HG03064 (cell line): ENCODE results near the gene CES3.
"Not testable (repeated sequence)": the region's sequence is repeated elsewhere in the genome, so short reads cannot be mapped to it uniquely, and the experiment has no call there.

Experiments used
- ATAC-seq: cut with Tn5 transposase; IDR thresholded peaks from one replicate; pipeline ENCODE4 v1.9.1; 2021; ENCODE audit warnings: low read depth; ENCODE audit not compliant: unreplicated experiment

The CES3 gene

GRCh38 chr16:66944054-66944441 lies 17.0 kb upstream of the CES3 start:
- no peak for ATAC-seq

- not testable (repeated sequence) for ATAC-seq
Observed at GRCh38 chr16:66944971-66945370, 16.1 kb upstream of the CES3 start.

- ATAC-seq = no peak
Observed at GRCh38 chr16:66945939-66946338, 15.1 kb upstream of the CES3 start.

- ATAC-seq = no peak
Observed at GRCh38 chr16:66946541-66946940, 14.5 kb upstream of the CES3 start.

GRCh38 chr16:66946974-66947301 lies 14.1 kb upstream of the CES3 start:
- ATAC-seq = no peak

GRCh38 chr16:66947302-66948065 lies 13.6 kb upstream of the CES3 start:
- ATAC-seq = no peak

- ATAC-seq = no peak
Observed at GRCh38 chr16:66948134-66948836, 12.8 kb upstream of the CES3 start.

GRCh38 chr16:66948837-66949225 lies 12.2 kb upstream of the CES3 start:
- ATAC-seq = no peak

- no peak for ATAC-seq
Observed at GRCh38 chr16:66949472-66949871, 11.6 kb upstream of the CES3 start.

GRCh38 chr16:66950437-66950836 lies 10.6 kb upstream of the CES3 start:
- ATAC-seq = no peak

GRCh38 chr16:66950971-66951790 lies 9.9 kb upstream of the CES3 start:
- ATAC-seq = no peak

GRCh38 chr16:66952430-66953110 lies 8.5 kb upstream of the CES3 start:
- no peak for ATAC-seq

- ATAC-seq = no peak
Observed at GRCh38 chr16:66953462-66954096, 7.5 kb upstream of the CES3 start.

GRCh38 chr16:66954097-66954659 lies 6.9 kb upstream of the CES3 start:
- ATAC-seq = no peak

- not testable (repeated sequence) for ATAC-seq
Observed at GRCh38 chr16:66955363-66956153, 5.5 kb upstream of the CES3 start.

- not testable (repeated sequence) for ATAC-seq
Observed at GRCh38 chr16:66956154-66956457, 5.0 kb upstream of the CES3 start.

- no peak for ATAC-seq
Observed at GRCh38 chr16:66958857-66959703, 2.0 kb upstream of the CES3 start.

- no peak for ATAC-seq
Observed at GRCh38 chr16:66959704-66960161, 1.3 kb upstream of the CES3 start.
